HG02938 (cell line): ENCODE measurements around the gene FOXP3.

Experiments
- ATAC-seq: cut with Tn5 transposase; IDR thresholded peaks from one replicate; pipeline ENCODE4 v1.9.1; 2021; ENCODE audit warnings: mild to moderate bottlenecking, moderate library complexity; ENCODE audit not compliant: unreplicated experiment

Gene FOXP3

DNA sequence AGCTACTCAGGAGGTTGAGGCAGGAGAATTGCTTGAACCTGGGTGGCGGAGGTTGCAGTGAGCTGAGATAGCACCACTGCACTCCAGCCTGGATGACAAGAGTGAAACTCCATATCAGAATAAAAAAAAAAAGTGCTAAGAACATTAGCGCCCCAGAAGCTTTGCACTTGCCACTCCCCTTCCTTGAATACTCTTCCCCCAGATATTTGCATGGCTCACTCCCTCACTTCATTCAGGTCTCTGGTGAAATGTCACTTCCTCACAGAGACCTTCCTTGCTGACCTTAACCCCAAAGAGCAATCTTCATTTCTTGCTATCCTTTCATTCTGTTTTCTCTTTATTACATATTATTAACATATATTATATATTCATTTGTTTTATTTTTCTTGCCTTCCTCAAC, 42.6 kb downstream of the FOXP3 start:
- ATAC-seq = no peak

DNA sequence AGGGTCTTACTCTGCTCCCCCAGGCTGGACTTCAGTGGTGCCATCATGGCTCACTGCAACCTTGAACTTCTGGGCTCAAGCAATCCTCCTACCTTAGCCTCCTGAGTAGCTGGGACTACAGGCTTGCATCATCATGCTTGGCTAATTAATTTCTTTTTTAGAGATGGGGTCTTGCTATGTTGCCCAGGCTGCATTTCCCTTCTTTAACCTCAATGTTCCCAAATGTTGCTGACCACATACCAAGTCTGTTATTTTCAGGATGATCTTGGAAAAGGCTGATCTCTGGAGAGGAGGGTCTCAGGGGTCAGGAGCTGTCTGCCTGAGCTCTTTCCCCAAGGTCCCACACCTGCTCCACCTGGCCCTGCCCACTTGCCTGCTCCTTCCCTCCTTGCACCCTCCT, 44.4 kb downstream of the FOXP3 start:
- ATAC-seq = no peak

DNA sequence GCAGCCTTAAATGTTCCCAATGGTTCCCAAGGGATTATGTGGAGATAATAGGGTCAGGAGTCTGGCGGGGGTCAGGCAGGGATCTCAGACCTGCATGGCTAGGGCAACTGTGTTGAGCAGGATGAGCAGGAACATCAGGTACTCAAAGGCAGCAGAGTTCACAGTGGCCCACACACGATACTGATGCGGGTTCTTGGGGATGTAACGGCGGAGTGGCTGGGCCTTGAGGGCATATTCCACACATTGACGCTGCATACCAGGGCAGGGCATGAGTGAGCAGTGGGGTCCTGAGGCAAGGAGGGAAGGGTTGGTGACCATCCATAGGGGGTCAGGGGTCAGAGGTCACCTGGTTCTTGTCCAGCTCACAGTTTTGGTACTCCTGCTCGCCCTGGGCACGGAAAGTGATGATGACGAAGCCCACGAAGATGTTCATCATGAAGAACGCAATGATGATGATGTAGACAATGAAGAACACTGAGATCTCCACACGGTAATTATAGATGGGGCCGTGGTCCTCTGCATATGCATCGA, 49.4 kb downstream of the FOXP3 start:
- no peak for ATAC-seq

DNA sequence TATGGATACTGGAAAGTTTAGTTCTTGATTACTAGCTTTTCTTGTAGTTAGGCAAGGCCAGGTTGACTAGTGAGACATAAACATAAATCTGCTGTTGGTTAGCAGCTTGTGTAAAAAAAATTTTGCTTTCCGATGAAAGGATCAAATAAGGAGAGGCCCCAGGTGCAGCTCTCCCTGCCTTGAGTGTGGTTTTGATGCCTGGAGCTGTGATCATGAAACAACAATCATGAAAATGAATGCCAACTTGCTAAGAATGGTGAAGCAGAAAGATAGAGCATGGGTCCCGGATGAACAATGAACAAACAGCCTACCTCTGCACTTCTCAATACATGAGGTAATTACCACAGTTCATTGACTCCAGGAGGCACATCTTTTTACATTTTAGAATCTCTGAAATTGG, 50.1 kb downstream of the FOXP3 start:
- ATAC-seq = no peak

DNA sequence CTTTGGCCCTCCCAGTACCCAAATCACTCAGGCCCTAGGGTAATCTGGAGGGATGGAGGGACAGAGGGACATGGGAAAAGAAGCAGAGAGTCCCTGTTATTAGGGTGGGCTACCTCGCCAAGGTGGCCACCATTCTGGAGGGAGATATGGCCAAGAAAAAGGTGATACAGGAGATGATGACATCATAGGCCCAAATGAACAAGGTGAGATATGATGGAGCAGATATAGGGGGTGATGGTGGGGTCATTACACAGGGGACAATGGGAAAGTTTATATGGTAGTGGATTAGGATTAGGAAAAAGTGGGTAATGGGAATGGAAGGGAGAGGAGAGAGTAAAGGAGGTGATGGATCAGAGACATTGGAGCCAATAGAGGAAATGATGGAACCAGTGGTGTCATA, 51.6 kb downstream of the FOXP3 start:
- ATAC-seq = no peak

DNA sequence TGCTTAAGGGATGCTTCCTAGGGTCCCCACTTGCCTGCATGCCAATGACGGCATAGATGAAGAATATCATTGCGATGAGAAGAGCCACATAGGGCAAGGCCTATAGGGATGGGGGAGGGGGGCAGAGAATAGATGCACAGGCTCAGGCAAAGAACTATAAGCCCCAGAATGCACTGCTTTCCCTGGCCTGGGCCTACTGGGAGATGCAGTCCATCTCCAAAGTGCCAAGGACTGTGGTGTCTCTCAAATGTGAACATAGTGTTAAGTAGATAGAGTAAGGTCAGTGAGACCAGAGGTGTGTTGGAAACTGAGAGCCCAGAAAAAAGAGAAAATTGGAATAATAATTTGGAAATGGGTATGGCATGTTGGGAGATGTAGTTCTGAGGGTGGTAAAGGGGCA, 52.3 kb downstream of the FOXP3 start:
- no peak for ATAC-seq

DNA sequence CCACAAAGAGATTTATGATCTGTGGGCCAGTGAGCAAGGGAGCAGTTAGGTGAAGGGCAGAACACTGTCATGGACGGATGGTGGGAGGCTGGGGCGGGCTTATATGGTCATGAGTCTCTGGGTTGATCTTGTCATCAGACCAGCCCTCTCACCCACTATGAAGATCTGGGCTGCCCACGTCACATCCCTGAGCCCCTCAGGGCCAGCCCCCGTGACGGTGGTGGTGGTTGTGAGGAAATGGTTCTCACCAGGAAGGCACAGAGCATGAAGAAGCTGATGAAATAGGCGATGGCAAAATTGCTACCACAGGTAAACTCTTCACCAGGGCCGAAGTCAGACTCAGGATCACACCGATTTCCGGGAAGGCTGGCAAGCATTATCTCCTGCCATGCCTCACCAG, 53.4 kb downstream of the FOXP3 start:
- ATAC-seq = no peak

DNA sequence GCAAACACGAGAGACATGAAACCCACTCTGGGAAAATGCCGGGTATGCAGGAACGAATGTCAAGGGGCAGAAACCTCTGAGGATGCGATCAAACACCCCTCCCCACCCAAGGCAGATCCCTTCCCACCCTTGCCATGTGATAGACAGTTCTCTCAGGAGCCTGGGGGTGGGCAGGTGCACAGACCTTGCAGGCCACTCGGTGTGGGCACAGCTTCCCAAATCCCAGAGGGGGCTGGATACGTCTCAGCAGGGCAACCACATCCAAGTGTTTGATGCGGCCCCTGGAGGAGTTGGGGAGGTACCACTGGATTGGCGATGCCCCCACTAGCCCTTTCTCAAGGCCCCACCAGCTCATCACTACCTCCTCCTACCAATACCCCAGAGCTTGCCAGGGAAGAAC, 54.1 kb downstream of the FOXP3 start:
- ATAC-seq = no peak

DNA sequence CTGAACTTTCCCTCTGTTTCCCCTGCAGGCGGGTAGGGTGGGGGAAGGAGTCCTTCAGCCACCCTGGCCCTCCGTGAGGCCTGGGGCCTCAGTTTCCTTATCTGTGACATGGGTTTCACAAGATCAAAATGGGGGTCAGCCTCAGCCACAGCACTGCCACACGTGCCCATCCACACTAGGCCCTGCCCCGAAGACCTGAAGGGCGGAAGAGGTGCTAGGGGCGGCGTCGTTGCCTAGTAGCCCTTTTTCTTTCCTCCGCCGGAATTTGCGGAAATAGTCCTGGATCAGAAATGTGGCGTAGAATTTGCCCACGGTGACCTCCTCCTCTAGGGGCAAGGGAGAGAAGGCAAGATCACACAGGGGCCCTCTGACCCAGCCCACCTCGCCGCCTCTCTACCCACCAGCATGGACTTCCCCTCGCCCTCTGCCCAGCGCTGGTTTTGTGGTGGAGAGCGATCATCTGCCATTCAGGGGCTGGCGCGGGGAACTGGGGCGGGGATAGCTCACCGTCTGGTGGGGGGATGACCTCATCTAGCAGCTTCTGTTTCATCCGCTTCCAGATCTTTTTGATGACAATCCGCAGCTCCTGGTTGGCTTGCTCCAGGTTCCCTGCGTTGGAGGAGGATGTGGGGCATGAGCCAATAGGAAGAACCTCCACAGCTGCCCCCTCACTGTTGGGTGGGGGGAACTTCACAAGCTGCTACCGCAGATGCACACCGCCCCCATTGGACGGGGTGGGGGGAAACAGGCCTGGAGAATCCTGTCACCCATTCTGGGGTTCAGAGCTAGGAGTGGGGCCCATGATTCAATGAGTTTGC, 54.9 kb downstream of the FOXP3 start:
- no peak for ATAC-seq

DNA sequence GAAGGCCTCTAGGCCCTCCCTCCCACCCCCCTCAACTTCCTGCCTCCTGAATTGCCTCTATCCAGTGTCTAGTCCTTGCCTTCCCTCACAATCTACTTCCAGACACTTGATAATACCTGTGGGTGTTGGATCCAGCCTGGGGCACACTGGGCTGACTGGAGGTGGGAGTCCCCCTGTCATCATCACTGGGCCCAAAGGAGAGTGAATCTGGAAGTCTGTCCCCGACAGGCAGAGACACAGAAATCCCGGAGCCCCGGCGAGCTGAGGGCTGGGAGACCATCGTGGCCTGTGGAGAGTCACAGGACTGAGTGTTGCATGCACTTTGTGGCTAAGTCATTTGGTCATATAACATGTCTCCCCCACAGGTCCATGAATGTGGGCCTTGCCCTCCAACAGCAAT, 56.1 kb downstream of the FOXP3 start:
- no peak for ATAC-seq

DNA sequence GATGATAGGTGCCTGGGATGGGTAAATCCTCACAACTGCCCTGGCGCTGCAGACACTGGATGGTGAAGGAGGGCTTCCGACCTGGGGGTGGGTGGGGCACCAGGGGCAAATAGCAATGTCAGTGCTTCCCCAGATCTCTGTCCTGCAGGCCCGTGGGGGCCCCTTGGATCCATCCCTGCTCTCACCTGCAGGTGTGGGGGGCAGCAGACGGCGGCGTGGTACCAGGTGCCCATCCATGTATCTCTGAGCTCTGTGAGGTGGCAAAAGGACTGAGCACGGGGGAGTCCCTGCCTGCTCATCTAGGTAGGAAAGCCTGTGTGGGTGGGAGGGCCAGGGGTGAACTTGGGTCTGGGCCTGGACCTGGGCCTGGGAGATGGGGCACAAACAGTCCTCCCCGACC, 58.0 kb downstream of the FOXP3 start:
- no peak for ATAC-seq

DNA sequence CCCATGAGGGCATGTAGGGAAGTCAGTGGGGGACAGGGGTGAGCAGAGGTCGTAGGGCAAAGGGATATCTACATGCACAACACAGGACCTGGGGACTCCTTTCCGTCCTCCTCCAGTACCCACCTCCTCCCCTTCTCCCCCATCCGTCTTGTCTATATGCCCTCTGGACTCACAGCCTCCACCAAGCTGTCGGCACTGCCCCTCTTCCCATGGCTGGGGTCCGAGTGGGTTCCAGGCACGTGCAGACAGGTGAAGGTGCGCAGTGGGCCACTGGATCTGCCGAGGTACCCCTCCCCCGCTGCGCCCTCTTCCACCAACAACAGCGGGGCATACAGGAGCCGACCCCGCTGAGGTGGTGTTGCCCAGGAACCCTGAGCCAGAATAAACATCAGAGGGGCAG, 59.1 kb downstream of the FOXP3 start:
- no peak for ATAC-seq

DNA sequence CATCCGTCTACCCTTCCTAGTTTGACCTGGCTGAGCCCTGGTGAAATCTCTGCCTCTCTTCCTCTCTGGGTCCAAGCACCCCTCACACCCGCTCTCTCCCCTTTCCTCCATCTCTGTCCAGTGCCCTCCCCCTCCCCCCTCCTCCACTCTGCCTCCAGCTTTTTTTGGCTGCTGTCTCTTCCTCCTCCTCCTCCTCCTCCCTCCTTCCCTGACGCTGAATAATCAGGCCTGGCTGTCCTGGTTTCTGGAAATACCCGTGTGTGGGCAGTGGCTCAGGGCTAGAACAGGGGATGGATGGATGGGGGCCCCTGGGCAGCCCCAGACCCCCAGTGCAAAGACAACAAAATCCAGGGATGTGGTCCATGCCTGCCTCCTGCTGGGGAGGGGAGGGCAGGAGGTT, 59.8 kb downstream of the FOXP3 start:
- no peak for ATAC-seq

DNA sequence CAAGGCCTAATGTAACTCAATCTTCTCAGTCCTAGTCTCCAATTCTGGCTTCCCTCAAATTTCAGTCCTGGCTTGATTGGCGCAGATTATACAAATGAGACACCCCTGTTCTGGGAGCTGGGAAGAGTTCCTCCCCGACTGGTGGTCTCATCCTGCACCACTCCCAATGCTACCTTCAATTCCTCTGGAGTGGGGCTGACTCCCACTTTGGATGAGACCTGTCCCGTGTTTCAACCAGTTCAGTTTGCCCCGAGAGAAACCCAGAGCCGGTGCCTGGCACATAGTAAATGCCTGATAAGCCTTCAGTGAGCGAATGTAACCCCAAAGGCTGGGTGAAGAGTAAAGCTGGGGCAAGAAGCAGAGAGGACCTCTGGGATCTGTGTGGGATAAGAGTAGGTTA, 60.5 kb downstream of the FOXP3 start:
- ATAC-seq = no peak

DNA sequence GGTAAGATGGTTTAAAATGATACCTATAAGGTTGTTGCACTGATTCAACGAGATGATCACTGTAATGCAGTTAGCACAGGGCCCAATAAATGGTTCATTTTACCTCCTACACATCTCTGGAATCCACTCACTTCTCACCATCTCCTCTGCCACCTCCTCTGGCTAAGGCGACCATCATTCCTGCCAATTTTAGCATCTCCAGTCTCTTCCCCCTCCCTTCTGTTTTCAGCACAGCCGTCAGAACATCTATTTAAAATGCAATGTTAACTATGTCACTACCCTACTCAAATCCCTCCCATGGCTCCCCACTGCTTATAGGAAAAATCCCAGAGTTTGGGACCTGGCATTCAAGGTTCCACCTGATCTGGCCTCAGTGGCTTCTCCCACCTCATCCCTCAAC, 61.0 kb downstream of the FOXP3 start:
- ATAC-seq = no peak

DNA sequence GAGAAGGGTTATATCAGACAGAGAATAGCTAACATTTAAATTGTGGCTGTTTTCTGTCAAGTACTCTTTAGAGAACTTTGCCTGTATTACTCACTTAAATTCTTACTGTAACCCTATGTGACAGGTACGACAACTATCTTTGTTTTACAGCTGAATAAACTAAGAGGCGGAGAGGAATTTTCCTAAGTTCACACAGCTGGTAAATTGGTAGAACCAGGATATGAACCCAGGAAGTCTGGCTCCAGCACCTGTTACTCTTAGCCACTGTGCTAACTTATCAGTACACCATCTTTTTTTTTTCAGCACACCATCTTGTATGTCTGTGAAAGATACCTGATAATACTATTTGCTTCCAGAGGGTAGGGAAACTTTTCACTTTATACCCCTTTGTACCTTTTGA, 62.5 kb downstream of the FOXP3 start:
- no peak for ATAC-seq
